RWPE1 (cell line): Measurements from ENCODE around the gene TMEM26.

Experiments
- CTCF ChIA-PET: fragments of 350-600 bp; sonication (Branson Sonifier 250); formaldehyde crosslinking; extraction: SDS; loops from one replicate; lab custom pipeline; 2021; lab: Yijun Ruan, JAX
- POLR2A ChIA-PET: fragments of 400-600 bp; formaldehyde crosslinking; extraction: SDS; loops from one replicate; lab custom pipeline; 2020; ENCODE audit warnings: antibody characterized with exemption; ENCODE audit not compliant: low non-redundant PET; lab: Yijun Ruan, JAX
- DNase-seq: peaks from one replicate; pipeline ENCODE4 v3.0.0; 2012; ENCODE audit warnings: low spot score
- H3K27ac ChIP-seq: fragments of 450-650 bp; 2 replicates; pipeline ENCODE4 v1.5.1; 2017
- TF ChIP-seq, protein P1 (sequence below): fragments of 450-650 bp; conservative IDR thresholded peaks from 2 replicates; pipeline ENCODE4 v1.5.1; 2017; ENCODE audit warnings: low read depth, mild to moderate bottlenecking

TMEM26 gene

DNA sequence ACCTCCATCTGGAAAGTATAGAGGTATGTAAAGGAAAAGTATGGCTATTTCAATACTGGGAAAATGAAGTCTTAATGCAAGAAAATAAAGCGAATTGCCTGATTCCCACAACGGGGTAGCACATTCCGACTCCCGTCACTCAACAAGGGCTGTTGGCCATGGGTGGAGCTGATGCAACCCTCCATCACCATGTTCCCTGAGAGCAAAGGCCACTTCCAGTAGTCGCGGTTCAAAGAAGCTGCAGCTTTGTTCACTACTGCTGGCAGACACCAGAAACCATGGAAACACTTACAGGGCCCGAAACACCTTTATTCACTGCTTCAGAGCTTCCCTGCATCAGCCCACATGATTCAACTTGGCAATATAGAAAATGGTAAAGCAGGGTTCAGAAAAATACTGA, 44.0 kb downstream of the TMEM26 start:
- CTCF ChIA-PET: no interaction called here
- POLR2A ChIA-PET: no interaction called here

DNA sequence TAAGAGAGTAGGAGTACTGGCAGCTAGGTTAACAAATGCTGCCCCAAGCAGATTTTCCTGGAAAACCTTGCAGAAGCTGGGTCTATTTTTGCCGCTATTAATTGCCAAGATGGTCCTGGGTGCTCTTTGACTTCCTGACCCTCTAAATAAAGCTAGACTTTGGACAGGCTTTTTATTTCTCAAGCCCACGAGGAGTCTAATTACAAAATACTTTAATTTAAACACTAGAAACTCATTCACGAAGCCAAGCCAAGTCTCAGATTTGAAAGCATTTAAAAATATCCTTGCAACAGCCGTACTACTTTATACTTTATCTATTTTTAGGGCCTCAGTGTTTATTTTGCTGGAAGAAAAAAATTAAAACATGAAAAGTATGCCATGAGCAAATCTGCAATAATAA, 45.1 kb downstream of the TMEM26 start:
- ChIA-PET CTCF (no interaction called here), POLR2A (no interaction called here)
- H3K27ac ChIP-seq: no peak overlapping the region
- no peak for DNase-seq
- TF ChIP-seq, protein P1, sequence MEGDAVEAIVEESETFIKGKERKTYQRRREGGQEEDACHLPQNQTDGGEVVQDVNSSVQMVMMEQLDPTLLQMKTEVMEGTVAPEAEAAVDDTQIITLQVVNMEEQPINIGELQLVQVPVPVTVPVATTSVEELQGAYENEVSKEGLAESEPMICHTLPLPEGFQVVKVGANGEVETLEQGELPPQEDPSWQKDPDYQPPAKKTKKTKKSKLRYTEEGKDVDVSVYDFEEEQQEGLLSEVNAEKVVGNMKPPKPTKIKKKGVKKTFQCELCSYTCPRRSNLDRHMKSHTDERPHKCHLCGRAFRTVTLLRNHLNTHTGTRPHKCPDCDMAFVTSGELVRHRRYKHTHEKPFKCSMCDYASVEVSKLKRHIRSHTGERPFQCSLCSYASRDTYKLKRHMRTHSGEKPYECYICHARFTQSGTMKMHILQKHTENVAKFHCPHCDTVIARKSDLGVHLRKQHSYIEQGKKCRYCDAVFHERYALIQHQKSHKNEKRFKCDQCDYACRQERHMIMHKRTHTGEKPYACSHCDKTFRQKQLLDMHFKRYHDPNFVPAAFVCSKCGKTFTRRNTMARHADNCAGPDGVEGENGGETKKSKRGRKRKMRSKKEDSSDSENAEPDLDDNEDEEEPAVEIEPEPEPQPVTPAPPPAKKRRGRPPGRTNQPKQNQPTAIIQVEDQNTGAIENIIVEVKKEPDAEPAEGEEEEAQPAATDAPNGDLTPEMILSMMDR: no peak

More for the DNA sequence above, 44.0 kb downstream of the TMEM26 start:
- no peak overlapping the region for H3K27ac ChIP-seq
- TF ChIP-seq, protein P1: no peak
- no peak for DNase-seq

DNA sequence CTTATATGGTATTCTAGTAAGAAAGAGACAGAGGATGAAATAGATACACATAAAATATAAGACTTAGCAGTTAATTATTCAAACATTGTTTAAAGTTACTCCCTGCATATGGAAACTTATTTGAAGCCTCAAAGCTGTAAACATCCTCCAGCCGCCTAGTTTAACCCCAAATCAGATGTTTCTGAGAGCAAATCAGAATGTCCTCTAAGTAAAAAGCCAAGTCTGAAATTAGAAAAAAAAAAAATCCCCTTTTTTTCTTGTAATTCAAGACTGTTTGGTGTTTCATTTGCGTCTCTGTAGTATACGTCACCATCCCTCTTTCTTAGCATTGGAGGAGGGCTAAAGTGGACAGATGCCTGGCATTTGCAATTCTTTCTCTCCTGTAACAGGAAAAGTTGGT, 46.4 kb downstream of the TMEM26 start:
- H3K27ac ChIP-seq: no peak overlapping the region
- POLR2A ChIA-PET: no interaction called here
- TF ChIP-seq, protein P1: no peak

DNA sequence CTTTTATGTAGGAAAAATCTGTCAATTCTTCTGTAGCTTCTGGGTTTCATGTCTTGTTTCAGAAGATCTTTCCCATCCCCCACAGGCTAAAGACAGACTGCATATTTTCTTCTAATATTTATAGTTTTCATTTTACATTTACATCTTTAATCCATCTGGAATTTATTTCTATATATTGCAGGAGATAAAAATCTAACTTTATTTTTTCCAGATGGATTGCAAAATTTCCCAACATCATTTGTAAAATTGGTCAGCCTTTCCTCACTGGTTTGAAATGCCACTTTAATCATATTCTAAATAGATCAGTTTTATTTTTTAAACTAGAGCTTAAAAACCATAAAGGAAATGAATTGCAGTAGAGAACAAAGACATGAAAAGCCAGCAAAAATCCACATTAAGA, 46.9 kb downstream of the TMEM26 start:
- no peak overlapping the region for H3K27ac ChIP-seq
- DNase-seq: no peak

More for the DNA sequence above, 46.4 kb downstream of the TMEM26 start:
- no peak for DNase-seq
- CTCF ChIA-PET: interaction anchor here (0.5 kb wide), 1 partner anchor 320 kb away, joined by 3 read pairs; no protein-coding TSS in a partner anchor

DNA sequence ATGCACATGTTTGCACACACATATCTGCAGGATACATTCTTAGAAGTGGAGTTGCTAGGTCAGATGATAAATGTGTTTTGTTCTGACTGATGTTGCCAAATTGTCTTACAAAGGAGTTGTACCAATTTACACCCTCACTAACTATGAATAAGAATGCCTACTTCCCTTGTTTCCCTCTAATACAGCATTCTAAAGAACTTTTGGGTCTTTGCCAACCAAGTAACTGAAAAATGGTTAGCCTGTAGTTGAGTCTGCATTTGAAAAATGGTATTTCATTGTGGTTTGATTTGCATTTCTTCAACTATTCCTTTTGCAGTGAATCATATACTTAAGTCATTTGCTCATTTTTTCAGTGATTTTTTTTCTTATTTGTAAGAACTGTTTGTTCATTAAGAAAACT, 48.4 kb downstream of the TMEM26 start:
- H3K27ac ChIP-seq: no peak overlapping the region
- DNase-seq: no peak
- ChIA-PET POLR2A (no interaction called here), CTCF (no interaction called here)
- TF ChIP-seq, protein P1: no peak

More for the DNA sequence above, 46.9 kb downstream of the TMEM26 start:
- POLR2A ChIA-PET: no interaction called here
- TF ChIP-seq, protein P1: no peak
- CTCF ChIA-PET: interaction anchor here (0.7 kb wide), 1 partner anchor 121 kb away, joined by 4 read pairs; no protein-coding TSS in a partner anchor

DNA sequence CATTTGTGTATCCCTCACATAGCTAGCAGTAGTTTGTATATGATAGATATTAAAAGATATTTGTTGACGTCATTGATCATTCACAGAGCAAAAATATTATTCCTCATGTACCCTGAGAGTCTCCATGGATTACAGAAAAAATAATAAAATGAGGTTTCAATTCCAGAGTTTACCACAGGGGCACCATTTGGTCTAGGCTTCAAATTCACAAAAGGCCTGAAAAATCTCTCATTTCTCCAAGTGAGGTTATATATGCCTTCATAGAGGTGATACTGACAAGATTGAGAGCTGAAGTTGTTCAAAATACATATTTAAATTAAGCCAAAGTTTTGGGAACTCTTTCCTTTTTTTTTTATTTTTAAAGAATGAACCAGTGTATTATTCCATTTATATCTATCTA, 52.7 kb downstream of the TMEM26 start:
- CTCF ChIA-PET: no interaction called here
- POLR2A ChIA-PET: no interaction called here
- H3K27ac ChIP-seq: no peak overlapping the region
- TF ChIP-seq, protein P1: no peak
- no peak for DNase-seq

DNA sequence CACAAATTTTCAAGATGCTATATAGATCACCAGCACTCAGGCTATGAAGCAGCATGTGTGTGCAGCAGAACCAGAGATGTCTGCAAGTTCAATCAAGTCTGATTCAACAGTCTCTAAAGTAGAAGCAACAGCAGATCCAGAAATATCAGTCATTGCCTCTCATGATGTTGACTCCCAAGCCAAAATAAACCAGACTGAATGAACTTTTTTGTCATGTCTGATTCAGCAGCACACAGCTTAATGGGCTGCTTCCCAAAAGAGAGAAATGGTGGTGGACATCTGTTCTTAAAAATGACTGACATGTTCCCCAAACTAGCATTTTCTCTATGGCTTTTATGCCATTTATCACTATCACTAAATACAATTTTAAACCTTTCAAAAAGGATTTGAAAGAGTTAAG, 53.8 kb downstream of the TMEM26 start:
- TF ChIP-seq, protein P1: no peak
- no peak for DNase-seq
- ChIA-PET CTCF (no interaction called here), POLR2A (no interaction called here)
- no peak overlapping the region for H3K27ac ChIP-seq
